OCI-M2 (cell line): ENCODE results near the gene PRR23E.

ENCODE experiments used
- DNase-seq: peaks from one replicate; lab custom pipeline; 2025; ENCODE audit not compliant: unreplicated experiment; lab: John Stamatoyannopoulos, UW

Gene PRR23E

DNA sequence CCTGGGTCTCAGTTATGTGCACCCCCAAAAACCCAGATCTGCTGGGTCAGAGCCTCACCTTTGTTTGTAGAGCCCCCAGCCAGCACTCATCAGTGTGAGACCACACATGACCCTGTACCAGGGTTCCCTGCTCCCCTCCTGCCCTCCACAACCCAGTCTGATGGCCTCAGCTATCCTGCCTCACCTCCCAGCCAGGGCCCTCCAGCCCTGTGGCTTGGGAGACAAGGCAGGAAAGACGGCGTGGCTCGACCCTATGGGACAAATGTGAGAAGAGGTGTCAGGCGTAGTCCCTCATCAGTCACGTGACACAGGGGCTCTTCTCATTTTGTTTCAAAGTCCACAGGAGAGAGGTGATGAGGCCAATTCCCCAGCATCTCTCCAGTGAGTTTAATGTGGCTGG, 28.3 kb upstream of the PRR23E start:
- DNase-seq: no peak

DNA sequence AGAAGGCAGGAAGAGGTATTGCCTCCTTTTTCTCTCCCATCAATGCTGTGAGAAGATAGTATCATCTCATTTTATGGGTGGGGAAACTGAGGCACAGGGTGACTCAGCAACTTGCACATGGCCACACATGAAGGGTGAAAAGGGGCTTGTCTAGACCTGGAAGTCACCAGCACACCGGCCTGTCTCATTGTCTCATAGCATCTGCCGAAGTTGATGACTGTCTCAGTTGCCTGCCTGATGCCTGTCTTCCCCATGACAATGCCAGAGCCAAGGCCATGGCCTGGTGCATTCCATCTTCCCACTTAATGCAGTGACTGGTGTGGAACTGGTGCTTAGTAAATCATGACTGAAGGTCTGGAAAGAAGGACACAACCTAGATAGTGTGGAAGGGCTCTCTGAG, 27.9 kb upstream of the PRR23E start:
- no peak for DNase-seq

DNA sequence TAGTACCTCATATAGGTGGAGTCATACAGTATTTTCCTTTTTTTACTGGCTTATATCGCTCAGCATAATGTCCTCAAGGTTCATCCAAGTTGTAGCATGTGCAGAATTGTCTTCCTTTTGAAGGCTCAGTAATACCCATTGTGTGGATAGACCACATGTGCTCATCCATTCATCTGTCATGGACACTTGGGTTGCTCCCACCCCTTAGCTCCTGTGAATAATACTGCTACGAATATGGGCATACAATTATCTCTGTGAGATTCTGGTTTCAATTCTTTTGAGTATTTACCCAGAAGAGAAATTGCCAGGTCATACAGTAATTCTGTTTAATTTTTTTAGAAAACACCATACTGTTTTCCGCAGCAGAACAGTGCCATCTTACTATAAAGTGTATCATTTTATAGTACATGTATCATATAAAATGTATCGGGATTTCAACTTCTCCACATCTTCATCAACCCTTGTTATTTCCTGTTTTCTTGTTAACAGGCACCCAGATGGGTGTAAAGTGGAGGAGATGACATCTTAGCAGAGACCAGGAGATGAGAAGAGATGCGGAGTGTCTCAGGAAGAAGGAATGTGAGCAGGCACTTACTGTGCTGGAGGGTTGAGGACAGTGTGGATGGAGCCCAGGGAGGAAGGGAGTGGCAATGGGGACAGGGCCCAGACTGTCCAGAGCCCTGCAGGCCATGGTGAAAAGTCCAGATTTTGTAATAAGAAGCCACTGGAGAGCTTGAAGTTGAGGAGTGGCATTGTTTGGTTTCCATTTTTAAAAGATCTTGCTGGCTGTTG, 27.0 kb upstream of the PRR23E start:
- no peak for DNase-seq

DNA sequence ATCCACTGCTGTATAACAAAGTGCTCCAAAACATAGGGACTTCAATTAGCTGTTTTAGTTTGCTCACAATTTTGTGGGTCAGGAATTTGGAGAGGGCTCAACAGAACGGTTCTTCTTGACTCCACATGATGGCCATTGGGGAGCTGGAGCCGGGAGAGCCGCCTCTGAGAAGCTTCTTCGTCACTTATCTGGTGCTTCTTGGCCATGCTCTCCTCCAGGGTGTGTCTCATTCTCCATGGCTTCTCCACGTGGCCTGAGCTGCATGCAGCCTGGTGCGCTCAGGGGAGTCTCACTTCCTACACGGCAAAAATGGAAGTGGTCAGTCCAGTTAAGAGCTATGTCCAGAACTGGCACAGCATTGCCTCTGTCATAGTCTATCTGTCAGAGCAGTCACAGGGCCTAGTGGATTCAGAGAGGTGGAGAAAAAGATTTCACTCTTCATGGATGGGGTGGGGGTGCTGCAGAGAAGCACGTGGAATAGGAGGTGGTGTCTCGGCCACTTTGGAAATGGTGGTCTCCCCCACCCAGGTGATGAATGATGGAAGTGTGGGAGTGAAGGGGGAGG, 26.3 kb upstream of the PRR23E start:
- no peak for DNase-seq

DNA sequence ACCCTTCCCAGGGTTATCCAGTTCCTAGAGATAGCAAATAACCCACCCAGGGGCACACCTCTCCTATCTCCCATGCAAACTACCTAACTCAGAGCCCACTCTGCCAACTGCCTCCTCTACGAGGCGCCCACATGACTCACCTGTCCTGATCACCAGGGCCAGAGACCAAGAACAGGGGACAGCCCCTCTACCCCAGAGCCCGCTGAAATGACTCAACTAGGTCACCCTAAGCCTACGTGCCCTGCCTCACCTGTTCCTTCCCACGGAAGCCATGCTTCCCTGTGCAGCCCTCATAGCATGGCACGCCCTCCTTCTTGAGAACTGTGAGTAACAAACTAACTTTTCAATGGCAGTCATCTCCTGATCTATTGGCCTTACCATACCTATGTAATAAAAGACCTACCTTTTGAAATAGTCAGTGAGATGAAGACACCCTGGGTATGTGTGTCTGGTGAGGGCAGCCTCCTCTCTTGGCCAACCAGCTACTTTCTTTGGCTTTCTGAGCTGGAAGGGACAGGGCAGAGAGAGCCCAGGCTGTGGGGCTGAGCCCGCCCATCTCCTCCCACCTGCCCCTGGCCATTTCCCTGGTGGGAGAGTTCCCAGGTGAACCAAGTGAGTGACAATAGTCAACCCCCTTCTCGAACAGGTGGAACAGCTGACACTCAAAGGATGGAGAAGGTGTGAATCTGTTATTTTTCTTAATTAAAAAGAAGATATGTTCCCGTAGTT, 25.5 kb upstream of the PRR23E start:
- DNase-seq: no peak

DNA sequence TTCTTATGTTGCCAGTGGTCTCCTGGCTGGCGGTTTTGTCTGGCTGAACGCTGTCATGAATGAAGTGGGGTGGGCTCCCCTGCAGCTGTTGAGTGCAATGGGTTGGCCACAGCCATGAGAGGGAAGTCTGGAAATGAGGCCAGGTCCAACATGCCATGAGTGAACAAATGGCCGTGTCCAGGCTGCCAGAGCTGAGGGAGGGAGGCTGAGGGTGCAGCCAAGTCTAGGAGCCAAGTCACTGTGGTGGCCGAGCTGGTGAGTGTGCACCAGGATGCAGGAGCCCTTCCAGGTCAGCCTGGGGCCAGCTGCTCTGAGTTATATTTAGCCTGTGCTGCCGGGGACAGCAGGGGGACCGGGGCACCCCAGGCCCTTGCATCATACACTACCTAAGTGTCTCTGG, 24.7 kb upstream of the PRR23E start:
- no peak for DNase-seq

DNA sequence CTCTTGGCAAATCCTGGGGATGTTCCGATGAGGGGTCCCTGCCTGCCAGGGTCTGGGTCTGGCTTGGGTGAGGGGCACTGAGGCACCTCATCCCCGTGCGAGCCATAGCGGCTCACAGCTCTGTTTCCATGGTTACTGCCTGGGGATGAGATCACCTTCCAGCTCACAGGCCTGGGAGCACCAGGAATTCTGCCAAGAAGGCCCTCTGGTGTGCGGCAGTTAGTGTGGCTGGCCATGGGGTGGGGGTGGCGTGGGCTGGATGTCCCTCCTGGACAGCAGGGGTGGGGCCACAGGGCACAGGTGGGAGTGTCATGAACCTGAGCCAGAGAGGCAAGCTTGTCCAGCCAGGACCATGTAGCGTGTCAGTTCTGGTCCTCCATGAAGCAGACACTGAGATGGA, 22.1 kb upstream of the PRR23E start:
- no peak for DNase-seq

DNA sequence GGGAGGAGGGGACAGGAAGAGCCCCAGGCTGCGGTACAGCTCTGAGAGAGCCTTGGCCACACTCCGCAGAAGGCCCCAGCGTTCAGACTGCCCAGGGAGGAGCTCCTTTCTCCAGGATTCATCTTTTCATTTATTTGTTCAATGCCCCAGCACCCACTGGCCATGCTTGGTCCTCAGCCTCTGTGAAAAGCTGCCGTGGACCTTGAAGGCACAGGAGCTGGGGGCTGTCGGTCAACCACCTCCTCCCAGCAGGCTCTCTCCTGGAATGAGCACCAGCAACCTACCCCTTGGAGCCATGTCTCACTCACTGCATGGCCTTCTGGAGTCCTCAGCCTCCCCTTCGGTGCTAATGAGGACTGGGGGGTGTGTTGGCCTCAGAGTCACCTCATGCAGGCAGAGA, 21.6 kb upstream of the PRR23E start:
- no peak for DNase-seq

DNA sequence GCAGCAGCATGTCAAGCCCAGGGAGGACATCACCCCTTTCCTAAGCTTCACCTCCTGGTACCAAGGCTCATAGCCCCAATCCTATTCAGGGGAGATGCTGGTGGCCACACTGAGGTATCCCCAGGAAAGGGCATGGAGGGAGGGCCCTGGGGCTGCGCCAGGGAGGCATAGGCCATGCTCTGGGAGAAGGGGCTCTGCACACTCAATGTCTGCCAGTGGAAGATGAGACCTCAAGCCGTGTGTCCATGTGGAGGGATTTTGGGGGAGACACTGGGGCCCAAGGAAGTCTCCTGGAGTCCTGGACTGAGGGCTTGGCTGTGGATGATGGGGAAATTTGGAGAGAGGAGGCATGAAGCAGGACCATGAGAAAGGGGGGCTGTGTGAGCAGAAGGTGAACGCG, 21.2 kb upstream of the PRR23E start:
- DNase-seq: no peak

DNA sequence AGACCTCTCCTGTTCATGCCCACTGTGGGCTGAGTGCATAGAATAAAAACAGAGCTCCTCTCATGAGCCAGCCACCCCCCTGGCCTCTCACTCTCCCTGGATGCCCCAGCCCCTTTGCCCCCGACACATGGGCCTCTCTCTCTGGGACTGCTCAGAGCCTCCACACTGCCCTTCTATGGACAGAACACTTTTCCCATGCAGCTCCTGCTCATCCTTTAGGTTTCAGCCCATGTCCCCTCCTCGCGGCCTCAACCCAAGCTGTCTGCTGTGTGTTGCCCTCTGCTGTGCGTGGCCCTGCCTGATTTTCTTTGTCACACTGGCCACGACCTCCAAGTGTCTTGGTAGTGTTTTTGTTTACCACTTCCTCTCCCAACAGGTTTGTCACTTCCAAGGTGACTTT, 20.7 kb upstream of the PRR23E start:
- DNase-seq: no peak

DNA sequence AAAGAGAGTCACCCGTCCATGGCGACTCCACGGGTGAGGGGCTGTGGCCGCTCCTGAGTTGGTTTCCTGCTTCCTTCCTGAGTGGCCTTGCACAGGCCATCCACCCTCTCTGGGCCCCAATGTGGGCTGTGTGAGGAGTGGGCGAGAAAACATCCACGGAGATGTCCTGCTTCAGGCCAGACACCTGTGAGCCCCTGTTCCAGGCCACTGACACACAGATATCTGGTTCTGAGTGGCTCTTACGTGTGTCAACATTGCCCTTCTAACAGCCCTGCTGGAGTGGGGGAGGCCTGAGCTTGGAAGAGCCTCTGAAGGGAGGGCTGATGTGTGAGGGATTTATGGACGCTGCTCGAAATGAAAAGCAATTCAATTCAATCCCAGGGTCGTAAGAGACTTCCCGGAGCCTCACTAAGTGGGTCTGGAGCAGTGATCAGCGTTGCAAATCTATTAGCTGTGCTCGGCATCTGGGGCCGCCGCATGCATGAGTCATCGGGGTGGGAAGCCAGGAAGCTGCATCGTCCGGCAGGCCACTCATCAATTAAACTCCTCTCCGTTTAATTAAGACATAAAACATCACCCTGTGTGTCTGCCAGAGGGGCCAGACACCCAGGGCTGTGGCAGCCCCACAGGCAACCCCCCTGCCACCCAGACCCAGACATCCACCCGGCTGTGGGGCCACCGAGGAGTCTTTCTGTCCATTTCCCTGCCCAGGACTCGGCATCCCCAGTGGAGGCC, 20.0 kb upstream of the PRR23E start:
- DNase-seq: no peak

DNA sequence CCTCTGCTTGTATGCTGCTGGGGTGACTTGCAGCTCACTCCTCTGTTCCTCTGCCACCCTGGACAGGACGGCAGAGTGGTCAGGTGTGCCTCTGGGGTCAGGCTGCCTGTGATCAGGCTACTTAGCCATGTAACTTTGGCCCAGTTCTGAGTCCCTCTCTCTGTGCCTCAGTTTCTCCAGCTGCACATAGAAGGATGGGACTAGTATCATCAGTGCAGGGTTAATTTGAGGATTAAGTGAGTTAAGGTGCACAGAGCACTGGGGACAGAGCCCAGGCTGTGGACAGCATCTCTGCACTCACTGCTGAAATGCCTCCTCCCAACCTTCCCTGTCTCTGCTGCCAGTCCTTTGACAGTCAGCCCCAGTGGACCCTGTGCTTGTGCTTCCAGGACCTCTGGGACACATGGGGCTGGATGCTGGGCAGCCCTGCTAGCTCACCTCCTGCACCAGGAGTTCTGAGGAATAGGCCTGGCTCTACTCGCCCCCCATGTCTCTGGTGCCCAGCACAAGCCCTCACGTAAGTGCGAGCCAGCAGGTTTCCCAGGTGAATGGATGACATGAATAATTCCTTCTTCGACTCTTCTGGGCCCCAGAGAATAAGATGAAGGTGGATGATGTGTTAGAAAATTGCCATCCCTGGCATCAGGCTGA, 19.3 kb upstream of the PRR23E start:
- no peak for DNase-seq

DNA sequence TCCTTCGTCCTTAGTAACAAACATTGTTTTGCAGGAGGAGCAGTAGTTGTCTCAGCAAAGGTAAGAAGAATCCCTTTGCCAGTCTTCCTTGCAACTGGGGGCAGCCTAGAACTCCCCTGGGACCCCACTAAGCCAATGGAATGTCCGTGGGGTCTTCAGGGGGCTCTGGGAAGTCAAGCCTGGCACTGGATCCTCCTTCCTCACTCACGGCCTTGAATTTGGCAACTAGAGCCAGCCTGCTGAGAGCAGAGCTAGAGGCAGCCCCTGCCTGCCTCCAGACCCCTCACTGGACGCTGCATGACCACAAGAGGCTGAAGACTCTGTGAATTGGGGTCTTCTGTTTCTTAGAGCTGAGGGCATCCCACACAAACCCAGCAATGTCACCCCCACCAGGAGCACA, 18.6 kb upstream of the PRR23E start:
- DNase-seq: no peak

DNA sequence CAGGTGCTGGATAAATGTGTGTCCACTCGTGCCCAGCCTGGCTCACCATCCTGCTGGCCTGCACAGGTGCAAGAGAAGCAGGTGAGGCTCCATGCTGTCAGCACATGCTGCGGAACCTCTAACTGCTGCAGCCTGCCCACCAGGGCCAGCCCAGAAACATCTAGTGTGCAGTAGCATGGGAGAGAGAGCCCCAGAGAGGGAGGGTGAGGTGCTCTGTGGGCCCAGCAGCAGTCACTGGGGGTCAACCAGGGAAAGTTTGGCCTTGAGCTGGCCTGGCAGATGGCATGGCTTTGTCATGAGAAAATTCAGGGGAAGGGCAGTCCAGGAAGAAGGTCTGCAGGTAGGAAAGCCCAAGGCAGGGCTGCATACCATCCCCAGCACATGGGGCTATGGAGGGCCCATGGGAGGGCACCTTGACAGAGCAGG, 18.2 kb upstream of the PRR23E start:
- no peak for DNase-seq

DNA sequence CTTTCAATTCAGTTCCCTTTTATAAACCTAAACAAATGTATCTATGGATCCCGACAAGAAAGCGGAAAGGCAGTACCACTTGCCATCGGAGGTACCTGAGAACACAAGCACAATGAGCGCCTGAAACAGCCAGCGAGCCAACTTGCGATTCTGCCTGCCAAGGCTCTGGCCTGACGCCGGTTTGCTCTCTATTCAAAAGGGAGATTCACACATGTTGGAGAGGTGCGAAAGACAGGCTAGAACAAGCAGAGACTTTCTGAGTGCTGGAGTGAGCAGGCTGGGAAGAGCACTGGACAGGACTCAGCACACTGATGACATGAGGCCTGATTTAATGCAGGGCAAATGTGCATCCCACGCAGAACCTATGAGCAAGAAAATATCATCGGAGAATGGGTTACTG, 17.7 kb upstream of the PRR23E start:
- DNase-seq: no peak

DNA sequence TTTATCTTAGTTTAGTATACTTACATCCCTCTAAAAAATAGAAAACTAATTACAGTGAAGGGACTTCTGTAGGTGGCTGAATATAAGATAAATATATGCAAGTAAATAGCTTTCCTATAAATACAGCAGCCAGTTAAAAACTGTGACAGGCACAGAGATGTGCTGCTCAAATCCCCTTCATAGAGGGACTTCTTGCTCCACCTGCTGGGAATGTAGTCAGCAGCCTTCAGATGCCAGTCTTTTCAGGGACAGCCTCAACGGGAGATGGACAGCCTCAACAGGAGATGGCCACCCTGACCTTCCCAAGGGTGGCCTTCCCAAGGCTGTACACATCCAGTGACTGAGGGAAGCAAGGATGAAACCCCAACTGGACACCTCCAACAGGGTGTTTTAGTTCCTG, 15.7 kb upstream of the PRR23E start:
- DNase-seq: no peak

DNA sequence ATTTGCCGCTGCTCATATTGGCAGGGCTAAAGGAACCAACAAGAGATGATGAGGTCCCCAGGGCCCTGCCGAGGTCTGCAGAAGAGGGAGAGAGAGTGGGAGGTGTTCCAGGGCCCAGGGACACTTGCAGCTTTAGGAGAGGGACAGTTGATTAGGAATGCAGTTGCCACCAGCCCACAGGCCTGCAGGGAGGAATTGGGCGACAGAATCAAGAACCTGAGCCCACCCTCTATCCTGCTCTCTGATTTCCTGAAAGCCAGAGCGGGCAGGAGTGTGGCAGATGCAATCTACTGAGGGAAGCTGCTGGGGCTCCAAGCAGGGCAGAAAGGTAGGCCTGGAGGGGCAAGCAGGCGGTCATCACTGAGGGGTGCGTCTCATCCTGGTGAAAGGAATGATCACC, 12.1 kb upstream of the PRR23E start:
- no peak for DNase-seq

DNA sequence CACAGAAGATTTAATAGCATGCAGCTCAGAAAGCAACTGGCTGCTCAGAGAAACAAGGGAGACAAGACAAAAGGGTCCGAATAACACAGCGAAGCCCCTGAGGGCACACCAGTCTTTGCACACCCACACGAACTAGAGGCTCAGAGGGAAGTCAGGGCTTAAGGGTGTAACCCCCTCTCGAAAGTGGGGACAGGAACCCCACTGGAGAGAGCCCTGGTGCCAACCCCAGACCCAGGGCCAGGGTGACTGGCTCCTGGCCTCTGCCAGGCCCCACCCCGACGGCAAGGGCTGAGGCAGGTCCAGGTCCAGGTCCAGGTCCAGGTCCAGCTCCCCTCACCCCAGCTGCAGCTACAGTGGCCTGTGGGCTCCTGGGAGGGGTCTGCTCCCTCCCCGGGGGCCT, 10.5 kb upstream of the PRR23E start:
- DNase-seq: no peak

DNA sequence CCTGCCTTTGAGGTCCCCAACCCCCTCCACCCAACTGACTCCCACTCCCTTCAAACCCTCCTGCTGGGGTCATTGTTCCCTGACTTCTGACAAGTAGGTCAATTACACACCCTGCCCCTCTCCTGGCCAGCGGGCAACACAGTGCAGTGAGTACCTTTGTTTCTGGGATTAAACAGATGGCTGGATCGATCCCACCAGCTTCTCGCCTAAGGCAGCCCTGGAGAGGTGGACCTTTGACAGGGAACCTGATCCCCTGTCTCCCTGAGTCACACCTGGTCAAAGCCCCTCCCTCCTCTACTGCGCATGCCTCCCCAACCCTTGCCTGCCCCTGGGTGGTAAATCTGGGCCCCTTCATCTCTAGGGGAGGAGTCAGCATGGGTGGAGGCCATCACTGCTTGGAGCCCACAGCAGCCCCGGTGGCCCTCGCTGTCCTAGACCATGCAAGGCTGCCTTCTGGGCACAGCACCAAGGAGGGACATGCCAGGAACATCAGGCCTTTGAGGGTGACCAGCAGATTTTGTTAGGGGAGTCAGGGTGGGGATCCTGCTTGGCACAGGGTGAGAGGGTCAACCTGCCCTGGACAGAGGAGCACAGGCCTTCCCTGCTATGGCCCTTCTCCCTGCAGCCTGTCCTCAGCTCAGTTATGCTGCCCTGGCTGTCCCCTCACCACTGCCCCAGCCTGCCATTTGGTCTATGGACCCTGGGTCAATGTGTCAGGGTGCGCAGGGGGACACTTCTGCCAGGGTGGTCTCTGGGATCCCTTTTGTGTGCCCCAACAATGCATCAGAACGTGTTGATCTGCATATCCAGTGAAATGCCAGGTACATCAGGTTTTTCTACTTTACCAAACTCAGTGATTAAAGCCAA, 9.8 kb upstream of the PRR23E start:
- DNase-seq: no peak
